Omental fat pad (tissue), 4 donors: ENCODE data around the gene BMP7. TPM values are rescaled to one million over a fixed set of nuclear protein-coding genes. Genes with fewer than 3 reads are reported as not detected.

Source experiments
- ATAC-seq: fragments of 150-250 bp; one replicate; pipeline ENCODE4 v1.9.1; 2016; ENCODE audit warnings: mild to moderate bottlenecking, moderate library complexity; ENCODE audit not compliant: low FRiP score
- DNase-seq: peaks from one replicate; pipeline ENCODE4 v3.0.0-alpha.2; 2019; ENCODE audit warnings: low spot score
- small RNA-seq: library from RNA; depleted of rRNA; stranded (forward); fragments of <200 nt; gene quantifications from one replicate; pipeline ENCODE3, GENCODE V24; 2016
- total RNA-seq, 4 donors: library from RNA; depleted of rRNA; stranded (reverse); fragments of >200 nt; gene quantifications; one replicate each; pipeline ENCODE4 v1.1.0, GENCODE V29; 2016
- TF ChIP-seq, protein P1 (sequence below), 3 donors: fragments of 450-650 bp; IDR thresholded peaks; one replicate each; pipeline ENCODE4 v1.5.1; 2016 to 2017; ENCODE audit warnings: antibody characterized with exemption in 3 of 3, mild to moderate bottlenecking in 3 of 3, moderate library complexity in 2 of 3

The BMP7 gene
- total RNA-seq, 4 donors from 2014 or later, result 0.79 to 5.1 (median 1.7) TPM

DNA sequence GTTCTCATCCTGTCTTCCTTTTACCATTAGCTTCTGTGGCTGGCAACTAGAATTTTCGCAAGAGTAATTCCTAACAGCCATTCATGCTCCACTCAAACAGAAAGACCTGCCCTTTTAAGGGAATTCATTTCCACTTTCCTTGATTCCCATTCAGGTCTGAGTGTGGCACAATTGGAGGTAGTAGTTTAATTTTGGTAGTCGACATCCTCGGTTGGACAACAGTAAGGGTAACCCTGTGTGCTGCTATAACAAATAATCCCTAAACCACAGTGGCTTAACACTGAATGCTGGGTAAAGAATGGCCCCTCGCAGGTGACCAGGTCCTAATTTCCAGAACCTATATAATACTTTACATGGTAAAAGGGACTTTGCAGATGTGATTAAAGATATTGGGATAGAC lies 142.9 kb downstream of the BMP7 start:
- no peak for DNase-seq
- TF ChIP-seq, protein P1, sequence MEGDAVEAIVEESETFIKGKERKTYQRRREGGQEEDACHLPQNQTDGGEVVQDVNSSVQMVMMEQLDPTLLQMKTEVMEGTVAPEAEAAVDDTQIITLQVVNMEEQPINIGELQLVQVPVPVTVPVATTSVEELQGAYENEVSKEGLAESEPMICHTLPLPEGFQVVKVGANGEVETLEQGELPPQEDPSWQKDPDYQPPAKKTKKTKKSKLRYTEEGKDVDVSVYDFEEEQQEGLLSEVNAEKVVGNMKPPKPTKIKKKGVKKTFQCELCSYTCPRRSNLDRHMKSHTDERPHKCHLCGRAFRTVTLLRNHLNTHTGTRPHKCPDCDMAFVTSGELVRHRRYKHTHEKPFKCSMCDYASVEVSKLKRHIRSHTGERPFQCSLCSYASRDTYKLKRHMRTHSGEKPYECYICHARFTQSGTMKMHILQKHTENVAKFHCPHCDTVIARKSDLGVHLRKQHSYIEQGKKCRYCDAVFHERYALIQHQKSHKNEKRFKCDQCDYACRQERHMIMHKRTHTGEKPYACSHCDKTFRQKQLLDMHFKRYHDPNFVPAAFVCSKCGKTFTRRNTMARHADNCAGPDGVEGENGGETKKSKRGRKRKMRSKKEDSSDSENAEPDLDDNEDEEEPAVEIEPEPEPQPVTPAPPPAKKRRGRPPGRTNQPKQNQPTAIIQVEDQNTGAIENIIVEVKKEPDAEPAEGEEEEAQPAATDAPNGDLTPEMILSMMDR (IDR thresholded peaks at IDR 0.05), result no peak
- no peak for ATAC-seq

DNA sequence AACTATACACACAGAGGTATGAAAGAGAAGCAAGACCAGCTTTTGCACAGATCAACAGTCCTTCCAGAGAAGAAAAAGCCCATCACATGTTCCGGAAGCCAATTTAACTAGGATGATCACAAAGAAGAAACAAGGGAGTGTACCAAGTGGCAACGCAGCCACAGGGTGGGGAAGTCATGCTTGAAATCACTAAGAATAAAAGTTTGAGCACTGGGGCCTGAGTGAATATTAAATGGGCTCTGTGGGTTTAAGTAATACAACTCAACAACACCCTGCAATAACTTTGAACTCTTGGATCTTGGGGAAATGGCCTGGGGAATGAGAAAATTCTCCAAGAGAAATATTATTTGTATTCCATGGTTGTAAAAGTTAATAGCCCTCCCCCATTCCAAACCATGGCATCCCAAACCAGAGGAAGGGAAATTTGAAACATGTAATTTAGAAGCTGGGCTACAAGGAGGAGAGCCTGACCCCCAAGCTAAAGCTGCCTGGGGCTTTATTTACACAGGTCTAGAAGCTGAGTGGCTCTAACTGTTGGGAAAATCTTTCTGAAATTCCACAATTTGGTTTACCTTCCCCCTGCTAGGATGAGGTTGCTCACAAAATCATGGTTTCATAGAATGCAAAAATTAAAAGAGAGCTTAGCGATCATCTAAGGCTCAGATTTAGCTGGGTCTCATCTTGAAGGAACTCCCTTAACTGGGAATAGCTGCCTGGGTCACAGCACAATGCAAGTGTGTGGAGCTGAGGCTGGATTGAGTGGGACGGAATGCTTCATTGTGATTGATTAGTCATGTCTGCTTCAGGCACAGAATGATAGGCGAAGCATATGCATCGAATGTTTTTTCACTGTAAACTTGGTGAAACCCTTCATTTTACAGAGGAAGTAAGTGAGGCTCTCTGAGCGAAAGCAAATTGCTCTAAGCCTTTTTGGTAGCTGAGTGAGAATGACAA lies 143.6 kb downstream of the BMP7 start:
- DNase-seq (no peak), ATAC-seq (no peak)
- TF ChIP-seq, protein P1 (IDR thresholded peaks at IDR 0.05), result no peak

GRCh38 chr20:57118964-57119363 lies 147.5 kb downstream of the BMP7 start:
- TF ChIP-seq, protein P1 (IDR thresholded peaks at IDR 0.05), result no peak
- no peak for DNase-seq
- no peak for ATAC-seq

Small RNAs within 50 kb of the gene (small RNA-seq; reads per million reads assigned to genes)
- not detected for gene RF00019

Other genes starting within 250 kb of the BMP7 start
- gene SPO11, start 63.2 kb upstream of the BMP7 start, total RNA-seq, result not detected
- gene RAE1, start 84.6 kb upstream of the BMP7 start, total RNA-seq, result 10 to 100 TPM; 13.9 to 32.9 (median 17.2) TPM
- 10 to 100 TPM in 3 of 4 donors, 1 to 10 TPM in 1; 4.6 to 18.0 (median 10.6) TPM for gene RBM38, start 124.8 kb upstream of the BMP7 start, total RNA-seq